Natural killer cell (primary cell): ENCODE results near the gene USP11. TPM values are rescaled to one million over a fixed set of nuclear protein-coding genes. Genes with fewer than 3 reads are reported as not detected.
A peak's percentile ranks its signal among the peaks of the same experiment; 100 is the strongest.

Experiments
- ATAC-seq, 3 donors: fragments of 150-1000 bp in 2 of 3; fragments of 200-7000 bp in 1 of 3; cut with Tn5 transposase; 1 replicate in 1 of 3; 2 replicates in 2 of 3; pipeline ENCODE4 v1.10.0; 2021; ENCODE audit warnings: mild to moderate bottlenecking in 2 of 3, moderate library complexity in 2 of 3
- DNase-seq, 2 donors: peaks; one replicate each; pipeline versions ENCODE4 v3.0.0 to v3.0.0-alpha.2; 2013 to 2021; ENCODE audit warnings: mixed read lengths in 1 of 2
- H3K27ac ChIP-seq: one replicate; pipeline ENCODE4 v1.5.1; 2013; ENCODE audit warnings: mild to moderate bottlenecking, low read length
- H3K27me3 ChIP-seq: one replicate; pipeline ENCODE4 v1.6.1; 2013; ENCODE audit warnings: low read length; ENCODE audit not compliant: control insufficient read depth, insufficient read depth
- H3K36me3 ChIP-seq: one replicate; pipeline ENCODE4 v1.6.1; 2013; ENCODE audit warnings: low read length; ENCODE audit not compliant: control insufficient read depth, insufficient read depth
- H3K4me1 ChIP-seq: one replicate; pipeline ENCODE4 v1.6.1; 2013; ENCODE audit warnings: low read length; ENCODE audit not compliant: control insufficient read depth, insufficient read depth
- H3K4me3 ChIP-seq: one replicate; pipeline ENCODE4 v1.5.1; 2013; ENCODE audit warnings: low read length
- H3K9me3 ChIP-seq: one replicate; pipeline ENCODE4 v1.6.1; 2013; ENCODE audit warnings: low read length; ENCODE audit not compliant: control insufficient read depth, insufficient read depth
- H3K27ac Mint-ChIP-seq, 2 donors: one replicate each; pipeline ENCODE4 v1.8.0; 2022; ENCODE audit warnings: mild to moderate bottlenecking in 2 of 2, mixed read lengths in 2 of 2, moderate library complexity in 1 of 2
- H3K27me3 Mint-ChIP-seq, 2 donors: one replicate each; pipeline ENCODE4 v1.8.0; 2022; ENCODE audit warnings: low read depth in 2 of 2, mixed read lengths in 2 of 2
- H3K36me3 Mint-ChIP-seq: one replicate; pipeline ENCODE4 v1.8.0; 2022; ENCODE audit warnings: mixed read lengths
- H3K4me1 Mint-ChIP-seq, 2 donors: one replicate each; pipeline ENCODE4 v1.8.0; 2022; ENCODE audit warnings: mixed read lengths in 2 of 2
- H3K4me3 Mint-ChIP-seq: one replicate; pipeline ENCODE4 v1.8.0; 2022; ENCODE audit warnings: mild to moderate bottlenecking, moderate library complexity, mixed read lengths
- H3K9me3 Mint-ChIP-seq, 2 donors: one replicate each; pipeline ENCODE4 v1.8.0; 2022; ENCODE audit warnings: mixed read lengths in 2 of 2
- WGBS: methylation state at CpG from one replicate; pipeline ENCODE4 v1.1.7; 2013; ENCODE audit warnings: missing lambda C conversion rate; ENCODE audit not compliant: insufficient coverage; 5-methylcytosine and 5-hydroxymethylcytosine counted together
- intact Hi-C: fragments of 100-400 bp; cut with micrococcal nuclease; formaldehyde crosslinking; loops from one replicate; pipeline ENCODE4 v1.14.2; 2022
- total RNA-seq, 4 donors: library from RNA; stranded (reverse); fragments of 120-200 nt in 1 of 4; gene quantifications; one replicate each; pipeline versions ENCODE4 v1.2.3 to v1.2.4, GENCODE V29; 2013 to 2022
- TF ChIP-seq, protein P1 (sequence below): fragments of 200-600 bp; IDR thresholded peaks from one replicate; pipeline ENCODE4 v1.8.0; 2022; ENCODE audit warnings: antibody characterized with exemption

The USP11 gene
- total RNA-seq, 3 donors from 2014 or later (not counting 1 experiment from before 2014, with no cell fraction given) = 107 to 131 (median 108) TPM

DNA sequence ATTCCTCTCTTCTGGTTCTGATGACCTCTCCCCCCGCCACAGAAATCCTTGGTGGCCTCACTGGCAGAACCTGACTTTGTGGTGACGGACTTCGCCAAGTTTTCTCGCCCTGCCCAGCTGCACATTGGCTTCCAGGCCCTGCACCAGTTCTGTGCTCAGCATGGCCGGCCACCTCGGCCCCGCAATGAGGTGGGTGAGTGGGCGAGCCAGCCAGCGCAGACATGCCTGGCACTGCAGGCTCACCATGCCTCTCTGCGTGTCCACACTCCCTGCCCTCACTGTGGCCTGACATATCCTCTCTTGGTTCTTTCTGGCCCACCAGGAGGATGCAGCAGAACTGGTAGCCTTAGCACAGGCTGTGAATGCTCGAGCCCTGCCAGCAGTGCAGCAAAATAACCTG lies 30.5 kb upstream of the USP11 start:
- Mint-ChIP-seq H3K4me3 (no peak overlapping the region), H3K27ac (peak overlapping the region in 1 of 2 donors; percentile 20), H3K27me3 (no peaks in the 10 kb centered on the region), H3K9me3 (no peaks in the 10 kb centered on the region), H3K4me1 (peaks cover 8 to 10% of the 10 kb centered on the region in 2 donors), H3K36me3 (peaks cover 23% of the 10 kb centered on the region)
- 98% methylated on average over 11 of the region's 11 CpGs for WGBS
- TF ChIP-seq, protein P1, sequence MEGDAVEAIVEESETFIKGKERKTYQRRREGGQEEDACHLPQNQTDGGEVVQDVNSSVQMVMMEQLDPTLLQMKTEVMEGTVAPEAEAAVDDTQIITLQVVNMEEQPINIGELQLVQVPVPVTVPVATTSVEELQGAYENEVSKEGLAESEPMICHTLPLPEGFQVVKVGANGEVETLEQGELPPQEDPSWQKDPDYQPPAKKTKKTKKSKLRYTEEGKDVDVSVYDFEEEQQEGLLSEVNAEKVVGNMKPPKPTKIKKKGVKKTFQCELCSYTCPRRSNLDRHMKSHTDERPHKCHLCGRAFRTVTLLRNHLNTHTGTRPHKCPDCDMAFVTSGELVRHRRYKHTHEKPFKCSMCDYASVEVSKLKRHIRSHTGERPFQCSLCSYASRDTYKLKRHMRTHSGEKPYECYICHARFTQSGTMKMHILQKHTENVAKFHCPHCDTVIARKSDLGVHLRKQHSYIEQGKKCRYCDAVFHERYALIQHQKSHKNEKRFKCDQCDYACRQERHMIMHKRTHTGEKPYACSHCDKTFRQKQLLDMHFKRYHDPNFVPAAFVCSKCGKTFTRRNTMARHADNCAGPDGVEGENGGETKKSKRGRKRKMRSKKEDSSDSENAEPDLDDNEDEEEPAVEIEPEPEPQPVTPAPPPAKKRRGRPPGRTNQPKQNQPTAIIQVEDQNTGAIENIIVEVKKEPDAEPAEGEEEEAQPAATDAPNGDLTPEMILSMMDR = no peak
- H3K27ac ChIP-seq = no peak overlapping the region
- H3K36me3 ChIP-seq = peaks cover 69% of the 10 kb centered on the region
- intact Hi-C loops = no loop called here
- no peaks in the 10 kb centered on the region for H3K9me3 ChIP-seq
- no peak for DNase-seq
- no peaks in the 10 kb centered on the region for H3K27me3 ChIP-seq
- H3K4me3 ChIP-seq = no peak overlapping the region
- H3K4me1 ChIP-seq = peaks cover 8% of the 10 kb centered on the region
- no peak for ATAC-seq

DNA sequence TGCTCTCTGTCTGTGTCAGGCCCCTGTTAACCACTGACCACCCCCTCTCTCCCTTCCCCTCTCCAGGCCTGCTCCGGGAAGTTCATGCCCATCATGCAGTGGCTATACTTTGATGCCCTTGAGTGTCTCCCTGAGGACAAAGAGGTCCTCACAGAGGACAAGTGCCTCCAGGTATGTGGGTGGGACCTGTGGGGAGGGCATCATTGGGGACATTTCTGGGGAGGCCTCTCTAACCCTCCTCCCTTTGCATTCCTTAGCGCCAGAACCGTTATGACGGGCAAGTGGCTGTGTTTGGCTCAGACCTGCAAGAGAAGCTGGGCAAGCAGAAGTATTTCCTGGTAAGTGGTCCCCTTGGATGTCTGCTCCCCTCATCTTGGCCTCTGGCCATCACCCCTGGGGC lies 29.9 kb upstream of the USP11 start:
- Mint-ChIP-seq H3K4me1 (peaks cover 4 to 6% of the 10 kb centered on the region in 2 donors), H3K4me3 (no peak overlapping the region), H3K9me3 (no peaks in the 10 kb centered on the region), H3K27ac (no peak overlapping the region), H3K36me3 (peaks cover 25% of the 10 kb centered on the region), H3K27me3 (no peaks in the 10 kb centered on the region)
- 98% methylated on average over 3 of the region's 4 CpGs for WGBS
- no peak for ATAC-seq
- no peak overlapping the region for H3K4me3 ChIP-seq
- H3K4me1 ChIP-seq = peaks cover 3% of the 10 kb centered on the region
- H3K36me3 ChIP-seq = peaks cover 70% of the 10 kb centered on the region
- intact Hi-C loops = no loop called here
- TF ChIP-seq, protein P1 = no peak
- no peaks in the 10 kb centered on the region for H3K9me3 ChIP-seq
- no peak overlapping the region for H3K27ac ChIP-seq
- DNase-seq = no peak
- H3K27me3 ChIP-seq = no peaks in the 10 kb centered on the region

DNA sequence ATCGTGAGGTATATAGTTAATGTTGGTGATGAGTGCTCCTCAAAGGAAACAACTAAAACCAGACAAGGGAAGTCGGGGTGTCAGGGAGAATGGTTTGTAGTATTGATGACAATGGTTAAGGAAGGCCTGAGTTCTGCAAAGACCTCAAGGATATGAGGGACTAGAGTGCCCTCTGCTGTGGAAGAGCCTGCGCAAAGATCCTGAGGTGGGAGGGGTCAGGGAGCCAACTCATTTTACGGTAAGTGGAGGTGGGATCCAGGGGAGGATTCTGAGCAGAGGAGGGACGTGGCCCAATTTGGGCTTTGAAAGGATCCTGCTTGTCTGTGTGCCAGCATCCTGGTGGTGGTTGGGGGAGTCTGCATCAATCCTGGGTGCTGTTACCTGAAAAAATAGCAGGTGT lies 27.8 kb upstream of the USP11 start:
- intact Hi-C loops = no loop called here
- Histone ChIP-seq H3K27me3 (no peaks in the 10 kb centered on the region), H3K27ac (no peak overlapping the region), H3K4me1 (no peaks in the 10 kb centered on the region), H3K36me3 (peaks cover 67% of the 10 kb centered on the region), H3K4me3 (no peak overlapping the region), H3K9me3 (no peaks in the 10 kb centered on the region)
- no peak for ATAC-seq
- WGBS = 90% methylated on average over 5 of the region's 5 CpGs
- H3K27me3 Mint-ChIP-seq = no peaks in the 10 kb centered on the region
- TF ChIP-seq, protein P1 = no peak
- H3K9me3 Mint-ChIP-seq = no peaks in the 10 kb centered on the region
- no peak overlapping the region for H3K27ac Mint-ChIP-seq
- no peak overlapping the region for H3K4me3 Mint-ChIP-seq
- H3K4me1 Mint-ChIP-seq = no peaks in the 10 kb centered on the region
- peaks cover 25% of the 10 kb centered on the region for H3K36me3 Mint-ChIP-seq
- no peak for DNase-seq

DNA sequence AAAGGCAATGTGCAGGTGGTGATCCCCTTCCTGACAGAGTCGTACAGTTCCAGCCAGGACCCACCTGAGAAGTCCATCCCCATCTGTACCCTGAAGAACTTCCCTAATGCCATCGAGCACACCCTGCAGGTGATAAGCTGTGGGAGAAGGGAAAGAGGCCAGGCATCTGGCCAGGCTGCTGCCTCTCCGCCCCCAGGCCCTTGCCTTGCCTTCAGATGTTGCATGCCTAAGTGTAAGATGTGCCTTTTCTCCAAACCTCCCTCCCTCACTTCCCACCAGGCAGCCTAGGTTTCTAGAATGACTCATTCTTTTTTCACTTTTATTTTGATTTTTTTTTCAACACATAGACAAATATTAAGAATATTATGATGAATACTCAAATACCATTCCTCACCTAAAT lies 26.5 kb upstream of the USP11 start:
- peaks cover 21% of the 10 kb centered on the region for H3K36me3 Mint-ChIP-seq
- no peak overlapping the region for H3K27ac ChIP-seq
- no peak for ATAC-seq
- no peaks in the 10 kb centered on the region for H3K27me3 ChIP-seq
- H3K9me3 Mint-ChIP-seq = no peaks in the 10 kb centered on the region
- H3K4me1 Mint-ChIP-seq = no peaks in the 10 kb centered on the region
- TF ChIP-seq, protein P1 = no peak
- no CpG with 5 or more reads among the region's 3 CpGs for WGBS
- H3K27ac Mint-ChIP-seq = peak overlapping the region in 1 of 2 donors; percentile 47
- no peaks in the 10 kb centered on the region for H3K27me3 Mint-ChIP-seq
- peaks cover 62% of the 10 kb centered on the region for H3K36me3 ChIP-seq
- intact Hi-C loops = no loop called here
- no peak overlapping the region for H3K4me3 Mint-ChIP-seq
- H3K4me3 ChIP-seq = no peak overlapping the region
- no peaks in the 10 kb centered on the region for H3K4me1 ChIP-seq
- no peak for DNase-seq
- H3K9me3 ChIP-seq = no peaks in the 10 kb centered on the region
